AG08396 (cell line): ENCODE data around the gene KNDC1.
"Not testable (repeated sequence)": the region's sequence is repeated elsewhere in the genome, so short reads cannot be mapped to it uniquely, and the experiment has no call there.

Experiments used
- DNase-seq: peaks from one replicate; pipeline ENCODE4 v3.0.0; 2012; ENCODE audit warnings: low spot score, mixed read lengths

Gene KNDC1

DNA sequence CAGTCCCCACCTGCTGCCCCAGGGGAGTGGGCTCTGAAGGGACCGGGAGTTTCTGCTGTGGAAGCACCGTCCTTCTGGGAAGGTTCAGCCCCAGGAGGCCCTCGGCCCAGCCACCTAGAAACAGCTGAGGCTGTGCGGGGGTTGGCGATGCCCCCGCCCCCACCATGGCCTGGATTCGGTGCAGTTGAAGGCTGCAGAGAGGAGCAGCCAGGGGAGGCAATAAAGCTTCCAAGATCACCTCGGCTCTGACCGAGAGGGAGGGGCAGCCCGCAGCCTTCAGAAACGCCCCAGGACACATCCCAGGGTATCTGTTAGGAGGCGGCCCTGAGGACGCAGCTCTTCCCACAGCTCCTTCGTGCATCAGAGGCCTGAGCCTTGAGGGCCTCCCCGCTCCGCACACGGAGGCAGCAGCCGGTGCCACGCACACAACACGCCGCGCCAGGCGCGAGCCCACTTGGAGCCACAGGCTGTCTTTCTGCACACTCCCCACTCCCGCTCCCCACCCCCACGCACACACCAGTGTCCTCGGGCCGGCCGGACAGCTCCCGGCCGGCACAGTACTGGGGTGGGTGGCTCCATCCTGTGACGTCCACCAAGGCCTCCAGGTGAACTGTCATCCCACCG is 1.6 kb downstream of the KNDC1 start:
- no peak for DNase-seq

DNA sequence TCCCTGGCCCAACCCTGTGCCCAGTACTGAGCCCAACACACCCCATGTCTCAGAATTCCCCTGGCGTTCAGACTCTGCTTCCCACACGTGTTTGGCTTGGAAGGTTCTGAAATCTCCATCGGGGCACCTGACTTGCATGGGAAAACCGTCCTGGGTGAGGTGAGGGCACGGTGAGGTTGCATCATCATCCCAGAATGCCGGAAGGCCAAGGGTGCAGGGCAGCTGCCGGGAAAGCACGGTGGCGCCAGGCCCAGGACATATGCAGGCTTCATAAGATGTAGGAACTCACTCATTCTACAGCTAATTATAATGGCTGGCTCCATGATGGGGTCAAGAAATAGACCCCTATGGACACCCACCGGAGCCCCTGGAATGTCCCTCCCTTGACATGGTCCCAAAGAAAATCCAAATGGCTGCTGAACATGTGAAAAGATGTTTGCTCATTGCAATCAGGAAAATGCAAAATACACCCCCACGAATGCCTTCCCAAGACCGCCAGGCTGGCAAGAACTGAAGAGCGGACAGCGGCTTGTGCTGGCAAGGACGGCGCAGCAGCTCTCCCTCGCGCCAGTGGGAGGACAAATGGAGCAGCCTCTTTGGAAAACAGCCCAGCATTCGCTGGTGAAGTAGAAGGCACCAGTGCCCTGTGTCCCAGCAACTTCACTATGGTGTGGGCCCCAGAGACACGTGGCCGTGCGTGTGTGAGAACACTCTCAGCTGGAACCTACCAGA is 2.3 kb downstream of the KNDC1 start:
- no peak for DNase-seq

- no peak for DNase-seq
Measured at GRCh38 chr10:133162910-133163856, 3.2 kb downstream of the KNDC1 start.

DNA sequence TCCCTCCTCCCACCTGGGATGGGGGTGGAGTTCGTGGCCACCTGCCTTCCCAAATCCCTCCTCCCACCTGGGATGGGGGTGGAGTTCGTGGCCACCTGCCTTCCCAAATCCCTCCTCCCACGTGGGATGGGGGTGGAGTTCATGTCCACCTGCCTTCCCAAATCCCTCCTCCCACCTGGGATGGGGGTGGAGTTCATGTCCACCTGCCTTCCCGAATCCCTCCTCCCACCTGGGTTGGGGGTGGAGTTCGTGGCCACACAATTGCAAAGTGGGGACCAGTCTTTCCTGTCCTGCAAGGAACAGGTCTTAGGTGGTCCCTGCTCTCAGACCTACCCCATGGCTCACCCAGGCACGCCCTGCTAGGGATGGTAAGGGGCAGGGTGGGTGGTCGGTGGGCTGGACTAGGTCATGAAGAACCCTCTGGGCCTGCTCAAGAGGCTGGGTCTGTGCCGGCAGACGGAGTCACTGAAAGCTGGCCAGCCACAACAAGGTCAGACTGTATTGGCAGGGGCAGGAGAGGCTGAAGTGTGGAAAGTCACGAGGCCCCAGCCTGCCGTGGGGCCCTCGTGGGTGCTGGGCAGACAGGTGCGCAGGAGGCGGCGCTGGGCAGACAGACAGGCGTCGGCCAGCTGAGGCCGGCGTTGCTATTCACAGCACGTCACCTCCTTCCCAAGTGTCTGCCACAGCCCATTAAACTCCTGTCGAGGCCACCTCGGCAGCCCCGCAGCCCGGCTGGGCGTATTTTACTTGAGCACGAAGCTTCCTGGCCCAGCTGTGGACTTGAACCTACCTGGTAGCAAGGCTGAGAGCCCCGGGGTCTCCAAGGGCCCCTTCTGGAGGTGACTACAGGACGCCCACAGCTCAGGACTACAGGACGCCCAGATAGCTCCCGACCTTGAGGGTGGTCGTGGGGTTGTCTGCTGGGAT is 4.1 kb downstream of the KNDC1 start:
- no peak for DNase-seq

DNA sequence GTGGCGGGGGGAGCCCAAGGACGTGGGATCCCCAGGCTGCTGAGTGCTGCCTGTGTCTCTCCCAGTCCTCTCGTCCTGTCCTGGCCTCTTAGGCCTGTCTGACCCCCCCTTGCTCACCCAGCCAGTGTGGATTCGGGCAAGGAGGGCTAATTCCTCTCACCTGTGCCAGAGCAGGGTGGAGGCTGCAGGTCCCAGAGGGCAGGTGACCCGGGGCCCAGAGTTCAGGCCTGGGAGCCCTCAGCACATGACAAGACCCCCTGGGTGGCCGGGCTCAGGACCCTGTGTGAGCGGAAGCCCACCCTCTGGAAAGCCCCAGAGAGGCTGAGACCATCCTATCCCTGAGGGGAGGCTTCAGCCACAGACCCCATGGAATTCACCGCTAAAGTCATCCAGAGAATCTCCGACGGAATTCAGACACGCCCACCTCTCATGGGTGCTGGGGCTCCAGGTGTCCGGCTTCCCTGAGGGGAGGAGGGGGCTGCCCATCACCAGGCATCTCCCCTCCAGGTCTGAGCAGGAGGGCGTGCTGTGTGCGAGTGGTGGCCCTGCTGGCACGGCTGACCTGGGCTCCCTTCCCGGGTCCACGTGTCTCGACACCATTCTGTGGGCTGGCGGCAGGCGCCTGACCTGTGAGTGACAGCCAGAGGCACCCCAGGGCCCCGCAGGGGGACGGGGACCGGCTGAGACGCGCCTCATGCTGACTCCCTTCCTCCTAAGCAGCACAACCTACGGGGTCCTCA is 5.0 kb downstream of the KNDC1 start:
- DNase-seq, result no peak

- DNase-seq, result no peak
Measured at GRCh38 chr10:133165556-133166503, 5.8 kb downstream of the KNDC1 start.

DNA sequence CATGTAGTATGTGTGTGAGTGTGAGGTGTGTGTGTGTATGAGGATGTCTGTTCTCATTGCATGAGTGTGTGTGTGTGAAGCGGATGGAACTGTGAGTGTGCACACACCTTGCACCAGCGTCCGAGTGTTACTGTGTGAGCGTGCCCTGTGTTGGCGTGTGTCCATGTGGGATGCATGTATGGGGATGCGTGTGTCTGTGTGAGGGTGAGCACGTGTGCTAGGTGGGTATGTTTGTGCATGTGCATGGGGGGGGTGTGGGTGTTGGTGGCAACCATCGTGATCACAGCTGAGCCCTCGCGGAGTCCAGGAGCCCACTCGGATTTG is 6.4 kb downstream of the KNDC1 start:
- no peak for DNase-seq

DNA sequence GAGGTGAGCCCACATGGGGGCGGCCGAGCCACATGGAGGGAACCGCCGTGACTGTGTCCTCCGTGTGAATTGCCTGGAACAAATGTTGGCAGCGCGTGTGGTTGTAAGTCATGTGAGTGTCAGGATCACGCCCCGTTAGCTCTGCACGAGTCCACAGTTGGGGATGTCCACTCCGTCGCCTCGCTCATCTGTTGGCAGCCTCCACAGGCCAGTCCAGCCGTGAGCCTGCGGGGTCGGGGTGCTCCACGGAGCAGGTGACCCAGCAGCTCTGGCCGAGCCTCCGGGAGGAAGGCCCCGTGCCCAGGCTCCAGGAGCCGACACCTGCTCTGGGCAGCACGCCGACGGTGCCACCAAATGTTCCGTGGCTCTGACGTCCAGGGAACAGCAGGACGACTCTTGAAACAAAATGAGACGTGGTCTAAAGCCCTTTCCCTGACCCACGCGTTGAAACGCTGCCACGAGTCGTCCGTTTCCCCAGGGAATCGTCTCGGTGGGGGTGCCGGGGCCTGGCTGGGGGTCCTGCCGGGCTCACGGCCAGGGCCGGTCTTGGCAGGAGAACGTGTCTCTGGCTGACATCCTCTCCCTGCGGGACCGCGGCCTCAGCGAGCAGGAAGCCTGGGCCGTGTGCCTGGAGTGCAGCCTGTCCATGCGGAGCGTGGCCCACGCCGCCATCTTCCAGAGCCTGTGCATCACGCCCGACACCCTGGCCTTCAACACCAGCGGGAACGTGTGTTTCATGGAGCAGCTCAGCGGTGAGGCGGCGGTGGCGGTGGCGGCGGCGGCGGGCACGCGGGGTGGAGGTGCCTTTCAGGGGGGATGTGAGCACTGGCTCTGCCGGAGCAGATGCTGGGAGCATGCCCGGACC is 7.0 kb downstream of the KNDC1 start:
- no peak for DNase-seq

- no peak for DNase-seq
Measured at GRCh38 chr10:133167693-133168616, 7.9 kb downstream of the KNDC1 start.

DNA sequence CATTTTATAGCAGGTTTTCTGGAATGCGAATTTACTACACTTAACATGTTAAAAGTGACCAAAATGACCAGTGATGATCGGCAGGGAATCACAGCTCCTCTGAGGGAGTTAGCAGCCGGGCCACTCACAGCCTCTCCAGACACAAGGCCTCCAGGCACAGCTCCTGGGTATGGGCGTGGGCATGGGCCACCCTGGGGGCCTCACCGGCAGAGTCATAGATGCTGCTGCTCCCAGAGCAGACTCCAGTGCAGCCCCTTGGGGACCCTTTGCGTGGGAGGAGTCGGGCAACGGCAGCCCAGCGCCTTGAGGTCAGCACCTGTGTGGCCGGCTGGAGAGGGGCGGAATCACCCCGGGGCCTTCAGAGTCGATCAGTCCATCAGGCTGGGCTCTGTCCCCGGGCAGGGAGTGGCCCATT is 8.6 kb downstream of the KNDC1 start:
- no peak for DNase-seq

- DNase-seq, result no peak
Measured at GRCh38 chr10:133169173-133169947, 9.3 kb downstream of the KNDC1 start.

GRCh38 chr10:133170092-133170491 is 10.1 kb downstream of the KNDC1 start:
- DNase-seq, result no peak

DNA sequence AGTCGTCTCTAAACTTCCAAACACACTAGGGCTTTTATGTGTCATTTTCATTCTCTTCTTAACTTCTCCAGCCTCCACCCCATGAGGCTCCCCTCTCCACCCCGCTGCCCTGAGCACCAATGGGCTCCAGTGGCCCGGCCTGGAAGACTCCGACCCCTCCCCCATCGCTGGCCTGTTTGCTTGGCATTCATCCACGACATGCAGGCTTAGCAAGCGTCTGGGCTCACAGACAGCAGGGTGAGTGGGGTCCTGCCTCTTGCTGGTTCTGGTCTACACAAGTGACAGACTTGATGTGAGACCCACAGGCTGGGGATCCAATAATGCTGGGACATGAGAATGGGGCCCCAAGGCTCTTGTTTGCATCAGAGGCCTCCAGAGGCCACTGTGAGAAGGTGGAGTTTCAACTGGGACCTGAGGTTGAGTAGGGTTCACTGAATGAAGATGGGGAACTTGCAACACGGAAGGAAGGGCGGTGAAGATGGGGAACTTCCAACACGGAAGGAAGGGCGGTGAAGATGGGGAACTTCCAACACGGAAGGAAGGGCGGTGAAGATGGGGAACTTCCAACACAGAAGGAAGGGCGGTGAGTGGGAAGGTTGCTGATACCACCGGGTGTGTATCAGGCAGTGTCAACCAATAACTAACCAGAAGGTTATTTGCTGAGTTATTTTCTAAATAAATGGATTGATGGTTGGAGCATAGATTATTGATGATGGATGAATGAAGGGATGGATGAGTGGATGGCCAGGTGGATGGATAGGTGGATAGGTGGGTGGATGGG is 14.0 kb downstream of the KNDC1 start:
- DNase-seq, result no peak

GRCh38 chr10:133174689-133175263 is 14.8 kb downstream of the KNDC1 start:
- DNase-seq, result no peak

DNA sequence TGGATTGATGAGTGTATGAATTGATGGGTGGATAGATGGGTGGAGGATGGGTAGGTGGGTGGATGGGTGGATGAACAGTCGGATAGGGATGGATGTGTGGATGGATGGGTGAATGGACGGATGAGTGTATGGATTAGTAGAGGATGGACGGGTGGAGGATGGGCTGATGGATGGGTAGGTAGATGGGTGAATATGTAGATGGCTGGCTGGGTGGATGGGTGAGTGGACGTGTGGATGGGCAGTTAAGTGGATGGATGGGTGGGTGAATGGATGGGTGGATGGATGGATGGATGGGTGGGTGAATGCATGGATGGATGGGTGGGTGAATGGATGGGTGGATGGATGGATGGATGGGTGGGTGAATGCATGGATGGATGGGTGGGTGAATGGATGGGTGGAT is 15.6 kb downstream of the KNDC1 start:
- DNase-seq, result not testable (repeated sequence)

DNA sequence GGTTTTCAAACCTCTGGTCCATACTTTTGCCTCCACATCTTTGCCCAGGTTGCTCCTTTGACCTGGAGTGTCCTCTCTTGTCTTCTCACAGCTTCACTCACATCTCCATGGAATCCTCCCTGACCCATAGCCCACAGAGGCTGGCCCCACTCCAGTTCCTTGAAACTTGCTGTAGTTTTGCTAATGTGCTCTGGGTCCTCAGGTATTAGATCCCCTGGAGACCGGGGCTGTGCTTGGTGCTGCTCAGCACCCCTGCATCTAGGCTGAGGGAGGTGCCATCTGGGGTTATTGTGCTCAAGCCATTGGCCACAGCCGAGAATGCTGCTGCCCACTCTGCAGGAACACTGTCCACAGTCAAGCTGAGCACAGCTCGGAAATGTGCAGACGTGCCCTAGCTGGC is 16.5 kb downstream of the KNDC1 start:
- no peak for DNase-seq
